Ovary (tissue), 3 donors: ENCODE results near the gene CEP55.
"Not testable (repeated sequence)": the region's sequence is repeated elsewhere in the genome, so short reads cannot be mapped to it uniquely, and the experiment has no call there.

Experiments
- EP300 ChIP-seq: sonication (generic); formaldehyde crosslinking; IDR thresholded peaks from one replicate; pipeline ENCODE4 v1.6.1; 2017; ENCODE audit warnings: antibody characterized with exemption
- POLR2A ChIP-seq: fragments of 450-650 bp; IDR thresholded peaks from one replicate; pipeline ENCODE4 v1.6.1; 2017; ENCODE audit warnings: antibody characterized with exemption, mild to moderate bottlenecking, moderate library complexity
- TF ChIP-seq, protein P1 (sequence below), 3 donors: fragments of 450-650 bp in 2 of 3; fragments of 200-600 bp in 1 of 3; IDR thresholded peaks; one replicate each; pipeline versions ENCODE4 v1.5.1 to v1.8.0; 2016 to 2022; ENCODE audit warnings: antibody characterized with exemption in 3 of 3, mild to moderate bottlenecking in 1 of 3
- donor health status: DM: no; HTN: no; CAD: no.

DNA sequence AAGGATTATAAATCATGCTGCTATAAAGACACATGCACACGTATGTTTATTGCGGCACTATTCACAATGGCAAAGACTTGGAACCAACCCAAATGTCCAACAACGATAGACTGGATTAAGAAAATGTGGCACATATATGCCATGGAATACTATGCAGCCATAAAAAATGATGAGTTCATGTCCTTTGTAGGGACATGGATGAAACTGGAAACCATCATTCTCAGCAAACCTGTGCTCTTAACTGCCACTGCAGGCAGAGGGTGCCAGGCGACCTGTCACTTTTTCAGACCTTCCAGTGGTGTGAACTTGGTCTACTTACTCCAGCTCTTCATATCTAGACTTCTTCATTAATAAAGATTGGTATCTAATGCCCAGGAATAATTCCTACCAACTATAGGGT, 28.8 kb upstream of the CEP55 start:
- TF ChIP-seq, protein P1, sequence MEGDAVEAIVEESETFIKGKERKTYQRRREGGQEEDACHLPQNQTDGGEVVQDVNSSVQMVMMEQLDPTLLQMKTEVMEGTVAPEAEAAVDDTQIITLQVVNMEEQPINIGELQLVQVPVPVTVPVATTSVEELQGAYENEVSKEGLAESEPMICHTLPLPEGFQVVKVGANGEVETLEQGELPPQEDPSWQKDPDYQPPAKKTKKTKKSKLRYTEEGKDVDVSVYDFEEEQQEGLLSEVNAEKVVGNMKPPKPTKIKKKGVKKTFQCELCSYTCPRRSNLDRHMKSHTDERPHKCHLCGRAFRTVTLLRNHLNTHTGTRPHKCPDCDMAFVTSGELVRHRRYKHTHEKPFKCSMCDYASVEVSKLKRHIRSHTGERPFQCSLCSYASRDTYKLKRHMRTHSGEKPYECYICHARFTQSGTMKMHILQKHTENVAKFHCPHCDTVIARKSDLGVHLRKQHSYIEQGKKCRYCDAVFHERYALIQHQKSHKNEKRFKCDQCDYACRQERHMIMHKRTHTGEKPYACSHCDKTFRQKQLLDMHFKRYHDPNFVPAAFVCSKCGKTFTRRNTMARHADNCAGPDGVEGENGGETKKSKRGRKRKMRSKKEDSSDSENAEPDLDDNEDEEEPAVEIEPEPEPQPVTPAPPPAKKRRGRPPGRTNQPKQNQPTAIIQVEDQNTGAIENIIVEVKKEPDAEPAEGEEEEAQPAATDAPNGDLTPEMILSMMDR (IDR thresholded peaks at IDR 0.05): not testable (repeated sequence)
- TF ChIP-seq EP300, POLR2A: not testable (repeated sequence)
